Gastroesophageal sphincter (tissue), 4 donors: ENCODE results near the gene ISLR. TPM values are rescaled to one million over a fixed set of nuclear protein-coding genes. Genes with fewer than 3 reads are reported as not detected.

ENCODE experiments used
- ATAC-seq: fragments of 150-250 bp; one replicate; pipeline ENCODE4 v1.9.1; 2016; ENCODE audit warnings: mild to moderate bottlenecking, moderate library complexity
- H3K27ac ChIP-seq, 4 donors: fragments of 200-600 bp; sonication (generic) in 3 of 4; 1 replicate in 3 of 4; 2 replicates in 1 of 4; pipeline ENCODE4 v1.5.1; 2016 to 2019
- H3K27me3 ChIP-seq: fragments of 200-600 bp; sonication (generic); one replicate; pipeline ENCODE4 v1.5.1; 2019
- H3K36me3 ChIP-seq, 2 donors: fragments of 200-600 bp; sonication (generic); one replicate each; pipeline ENCODE4 v1.5.1; 2019; ENCODE audit warnings: control low read depth in 1 of 2
- H3K4me1 ChIP-seq, 3 donors: fragments of 200-600 bp; sonication (generic); 1 replicate in 2 of 3; 2 replicates in 1 of 3; pipeline ENCODE4 v1.5.1; 2016 to 2019; ENCODE audit warnings: control low read depth in 2 of 3
- H3K4me3 ChIP-seq, 2 donors: fragments of 200-600 bp; sonication (generic); one replicate each; pipeline ENCODE4 v1.5.1; 2019; ENCODE audit warnings: mild to moderate bottlenecking in 1 of 2, moderate library complexity in 1 of 2
- H3K9me3 ChIP-seq, 3 donors: fragments of 200-600 bp; sonication (generic); one replicate each; pipeline ENCODE4 v1.5.1; 2017 to 2019; ENCODE audit warnings: control low read depth in 2 of 3
- CTCF ChIP-seq, 4 experiments: fragments of 200-600 bp in 2 of 4; fragments of 450-650 bp in 2 of 4; sonication (generic) in 1 of 4; IDR thresholded peaks; one replicate each; pipeline ENCODE4 v1.5.1; 2017 to 2019; ENCODE audit warnings: antibody characterized with exemption in 4 of 4, mild to moderate bottlenecking in 2 of 4, moderate library complexity in 2 of 4
- EP300 ChIP-seq: sonication (generic); formaldehyde crosslinking; IDR thresholded peaks from one replicate; pipeline ENCODE4 v1.6.1; 2017; ENCODE audit warnings: antibody characterized with exemption, mild to moderate bottlenecking
- POLR2A ChIP-seq, 2 donors: fragments of 450-650 bp; IDR thresholded peaks; one replicate each; pipeline ENCODE4 v1.6.1; 2017; ENCODE audit warnings: antibody characterized with exemption in 2 of 2, mild to moderate bottlenecking in 2 of 2, moderate library complexity in 1 of 2
- POLR2AphosphoS5 ChIP-seq: sonication (generic); formaldehyde crosslinking; IDR thresholded peaks from one replicate; pipeline ENCODE4 v1.6.1; 2017; ENCODE audit warnings: antibody characterized with exemption
- WGBS, 2 donors: methylation state at CpG; one replicate each; pipeline ENCODE4 v1.1.5; 2018; ENCODE audit warnings: low coverage in 1 of 2; 5-methylcytosine and 5-hydroxymethylcytosine counted together
- total RNA-seq, 4 donors: library from RNA; depleted of rRNA; stranded (reverse); fragments of >200 nt; gene quantifications; one replicate each; pipeline ENCODE4 v1.1.0, GENCODE V29; 2016

The ISLR gene
- total RNA-seq, 4 donors from 2014 or later = 52.6 to 152 (median 89.5) TPM

DNA sequence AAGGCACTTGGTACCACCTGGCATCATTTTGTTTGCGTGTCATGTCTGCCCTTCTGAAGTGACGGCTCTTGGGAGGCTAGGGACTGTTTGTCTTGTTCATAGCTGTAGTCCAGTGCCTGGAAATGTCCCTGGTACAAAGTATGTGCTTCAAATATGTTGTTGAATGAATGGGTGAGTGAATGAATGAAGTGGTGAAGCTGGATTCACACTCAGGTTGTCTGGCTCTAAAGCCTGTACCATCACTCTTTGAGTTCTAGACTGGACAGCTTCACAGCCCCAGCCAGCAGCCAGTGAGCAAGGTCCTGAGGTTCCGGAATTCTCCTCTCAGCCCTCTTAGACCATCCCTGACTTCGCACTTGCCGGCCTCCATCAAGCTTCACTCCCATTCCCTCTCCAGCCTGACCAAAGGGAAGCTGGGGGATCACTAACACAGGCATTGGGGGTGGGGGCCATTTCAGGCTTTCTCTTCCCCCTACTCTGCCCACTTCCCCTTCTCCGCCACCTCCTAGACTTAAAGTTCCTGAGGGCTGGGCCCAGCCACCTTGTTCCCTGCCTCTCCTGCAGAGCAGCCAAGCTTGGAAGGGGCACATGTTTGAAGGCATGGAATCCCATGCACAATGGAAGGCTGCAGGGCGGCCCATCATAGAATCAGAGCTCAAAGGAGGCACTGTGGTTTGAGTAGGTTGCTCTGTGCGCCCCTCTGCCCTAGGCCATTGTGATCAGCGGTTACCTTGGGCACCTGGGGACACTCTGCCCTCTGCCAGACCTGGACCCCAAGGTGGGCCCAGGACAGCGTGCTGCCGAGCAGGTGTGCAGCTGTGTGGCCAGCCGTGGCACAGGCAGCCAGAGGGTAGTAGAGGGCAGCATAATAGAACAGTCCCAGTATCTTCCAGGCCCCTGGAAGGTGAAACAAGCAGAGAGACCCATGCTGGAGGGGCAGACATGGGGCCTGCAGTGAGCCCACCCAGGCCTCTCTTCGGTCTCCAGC lies 21.4 kb downstream of the ISLR start:
- Histone ChIP-seq H3K9me3 (no peaks in the 10 kb centered on the region), H3K4me1 (peaks cover 0 to 10% (median 0%) of the 10 kb centered on the region in 3 donors), H3K27me3 (no peaks in the 10 kb centered on the region), H3K36me3 (no peaks in the 10 kb centered on the region), H3K27ac (no peak overlapping the region), H3K4me3 (no peak overlapping the region)
- TF ChIP-seq POLR2A (IDR thresholded peaks at IDR 0.05) = no peak
- TF ChIP-seq POLR2AphosphoS5 = no peak
- no peak for TF ChIP-seq EP300
- no peak for TF ChIP-seq CTCF (IDR thresholded peaks at IDR 0.05)
- 95 to 97% methylated on average over 3 to 6 of the region's 13 CpGs for WGBS, 2 donors
- ATAC-seq = no peak

GRCh38 chr15:74196175-74196574 lies 22.7 kb downstream of the ISLR start:
- WGBS, 2 donors = 57% methylated on average over 2 of the region's 7 CpGs; no CpG with 5 or more reads in 1 of the 2 donors
- ATAC-seq = no peak
- Histone ChIP-seq H3K4me3 (no peak overlapping the region), H3K4me1 (peaks cover 0 to 22% (median 8%) of the 10 kb centered on the region in 3 donors), H3K9me3 (no peaks in the 10 kb centered on the region), H3K27ac (no peak overlapping the region), H3K27me3 (peaks cover 4% of the 10 kb centered on the region), H3K36me3 (no peaks in the 10 kb centered on the region)
- TF ChIP-seq EP300 = no peak
- TF ChIP-seq POLR2A (IDR thresholded peaks at IDR 0.05) = no peak
- no peak for TF ChIP-seq POLR2AphosphoS5
- TF ChIP-seq CTCF (IDR thresholded peaks at IDR 0.05) = no peak

DNA sequence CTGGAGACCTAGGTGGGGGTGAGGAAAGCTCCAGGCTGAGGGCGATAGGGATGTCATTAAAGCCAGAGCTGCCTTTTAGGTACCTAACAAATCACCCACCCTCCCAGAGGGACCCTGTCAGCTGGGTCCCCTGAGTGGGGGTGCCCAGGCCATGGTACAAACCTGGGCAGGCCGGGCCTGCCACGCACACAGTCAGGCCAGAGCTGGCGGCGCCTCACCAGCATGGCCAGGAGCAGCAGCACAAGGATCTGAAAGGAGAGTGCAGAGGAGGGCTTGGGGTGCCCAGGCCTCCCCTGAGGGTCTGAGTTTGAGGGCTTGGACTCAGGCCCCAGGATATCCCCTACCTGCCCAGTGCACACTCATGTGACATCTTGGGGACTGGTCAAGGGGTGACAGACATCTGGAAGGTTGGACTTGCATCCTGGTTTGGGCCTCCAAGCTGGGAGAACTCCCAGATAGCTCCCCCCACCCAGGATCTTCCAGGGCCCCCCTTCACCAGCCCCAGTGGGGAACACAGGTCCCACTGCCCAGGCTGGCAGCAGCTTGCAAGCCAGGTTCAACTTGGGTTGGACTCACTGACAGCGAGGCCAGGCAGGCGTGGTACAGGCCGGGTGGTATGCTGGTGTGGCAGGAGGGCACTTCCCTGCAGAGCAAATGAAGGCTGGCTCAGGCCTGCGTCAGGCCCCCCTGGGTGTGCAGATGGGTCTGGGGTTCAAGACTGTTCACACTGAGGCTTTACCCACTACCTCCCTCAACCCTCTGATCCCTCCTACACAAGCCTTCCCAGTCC lies 23.9 kb downstream of the ISLR start:
- WGBS, 2 donors = no CpG with 5 or more reads among the region's 9 CpGs
- ATAC-seq = no peak
- Histone ChIP-seq H3K27ac (no peak overlapping the region), H3K27me3 (peaks cover 16% of the 10 kb centered on the region), H3K4me3 (no peak overlapping the region), H3K36me3 (no peaks in the 10 kb centered on the region), H3K4me1 (peaks cover 0 to 33% (median 10%) of the 10 kb centered on the region in 3 donors), H3K9me3 (no peaks in the 10 kb centered on the region)
- TF ChIP-seq CTCF (IDR thresholded peaks at IDR 0.05) (no peak), EP300 (no peak), POLR2A (IDR thresholded peaks at IDR 0.05) (no peak), POLR2AphosphoS5 (no peak)

- TF ChIP-seq CTCF (IDR thresholded peaks at IDR 0.05) (no peak), POLR2AphosphoS5 (no peak)
- Histone ChIP-seq H3K27me3 (peaks cover 19% of the 10 kb centered on the region), H3K27ac (no peak overlapping the region), H3K4me3 (no peak overlapping the region), H3K4me1 (peaks cover 0 to 47% (median 10%) of the 10 kb centered on the region in 3 donors), H3K9me3 (no peaks in the 10 kb centered on the region), H3K36me3 (no peaks in the 10 kb centered on the region)
- no peak for ATAC-seq
- WGBS, 2 donors = 100% methylated on average over 4 of the region's 6 CpGs; no CpG with 5 or more reads in 1 of the 2 donors
Observed at GRCh38 chr15:74199297-74199652, 25.8 kb downstream of the ISLR start.
